RWPE2 (cell line): ENCODE data around the gene PCSK5.

Experiments
- ATAC-seq: fragments of 200-7000 bp; cut with Tn5 transposase; 3 replicates; pipeline ENCODE4 v1.9.1; 2021; ENCODE audit warnings: low read depth
- DNase-seq: peaks from one replicate; pipeline ENCODE4 v3.0.0-alpha.2; 2020; ENCODE audit warnings: low spot score
- H3K27ac ChIP-seq: fragments of 450-650 bp; 2 replicates; pipeline ENCODE4 v1.5.1; 2017; ENCODE audit warnings: mild to moderate bottlenecking; ENCODE audit not compliant: poor library complexity, severe bottlenecking
- H3K27me3 ChIP-seq: fragments of 250-450 bp; sonication (Bioruptor Pico); 2 replicates; pipeline ENCODE4 v1.5.1; 2021; ENCODE audit warnings: mild to moderate bottlenecking, moderate library complexity; ENCODE audit not compliant: insufficient read depth, poor library complexity, severe bottlenecking
- H3K36me3 ChIP-seq: fragments of 250-450 bp; sonication (Bioruptor Pico); 2 replicates; pipeline ENCODE4 v1.5.1; 2020; ENCODE audit warnings: low read depth, mild to moderate bottlenecking, moderate library complexity
- H3K4me1 ChIP-seq: fragments of 250-450 bp; sonication (Bioruptor Pico); 2 replicates; pipeline ENCODE4 v1.5.1; 2021; ENCODE audit warnings: mild to moderate bottlenecking, moderate library complexity; ENCODE audit not compliant: insufficient read depth, poor library complexity, severe bottlenecking
- H3K4me3 ChIP-seq: fragments of 250-450 bp; sonication (Bioruptor Pico); 2 replicates; pipeline ENCODE4 v1.5.1; 2021; ENCODE audit warnings: mild to moderate bottlenecking, moderate library complexity; ENCODE audit not compliant: severe bottlenecking
- H3K9me3 ChIP-seq: fragments of 250-450 bp; sonication (Bioruptor Pico); 2 replicates; pipeline ENCODE4 v1.5.1; 2021; ENCODE audit warnings: mild to moderate bottlenecking, moderate library complexity; ENCODE audit not compliant: severe bottlenecking
- TF ChIP-seq, protein P1 (sequence below): fragments of 450-650 bp; IDR thresholded peaks from one replicate; pipeline ENCODE4 v1.5.1; 2017; ENCODE audit warnings: mild to moderate bottlenecking, moderate library complexity; ENCODE audit not compliant: poor library complexity, severe bottlenecking

The PCSK5 gene

DNA sequence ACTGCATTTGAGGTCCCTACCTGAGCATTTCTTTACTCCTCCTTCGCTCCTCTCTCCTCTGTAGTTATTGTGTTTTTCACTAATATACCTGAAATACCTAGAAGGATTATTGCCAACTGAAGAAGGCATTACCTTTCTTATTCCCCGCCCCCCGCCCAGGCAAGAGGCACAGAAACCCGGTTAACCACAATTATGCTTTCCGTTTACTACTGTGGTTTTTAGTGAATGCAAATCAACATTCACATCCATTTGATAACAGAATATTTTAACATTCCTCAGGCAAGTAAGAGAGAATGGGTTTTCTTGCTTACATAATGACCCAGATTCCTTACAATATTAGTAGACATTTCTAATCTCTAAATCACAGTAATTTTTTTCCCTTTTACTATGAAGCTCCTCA lies 136.9 kb downstream of the PCSK5 start:
- Histone ChIP-seq H3K4me3 (no peak overlapping the region), H3K4me1 (no peaks in the 10 kb centered on the region), H3K36me3 (no peaks in the 10 kb centered on the region), H3K27me3 (no peaks in the 10 kb centered on the region), H3K27ac (no peak overlapping the region), H3K9me3 (no peaks in the 10 kb centered on the region)
- DNase-seq, result no peak
- TF ChIP-seq, protein P1, sequence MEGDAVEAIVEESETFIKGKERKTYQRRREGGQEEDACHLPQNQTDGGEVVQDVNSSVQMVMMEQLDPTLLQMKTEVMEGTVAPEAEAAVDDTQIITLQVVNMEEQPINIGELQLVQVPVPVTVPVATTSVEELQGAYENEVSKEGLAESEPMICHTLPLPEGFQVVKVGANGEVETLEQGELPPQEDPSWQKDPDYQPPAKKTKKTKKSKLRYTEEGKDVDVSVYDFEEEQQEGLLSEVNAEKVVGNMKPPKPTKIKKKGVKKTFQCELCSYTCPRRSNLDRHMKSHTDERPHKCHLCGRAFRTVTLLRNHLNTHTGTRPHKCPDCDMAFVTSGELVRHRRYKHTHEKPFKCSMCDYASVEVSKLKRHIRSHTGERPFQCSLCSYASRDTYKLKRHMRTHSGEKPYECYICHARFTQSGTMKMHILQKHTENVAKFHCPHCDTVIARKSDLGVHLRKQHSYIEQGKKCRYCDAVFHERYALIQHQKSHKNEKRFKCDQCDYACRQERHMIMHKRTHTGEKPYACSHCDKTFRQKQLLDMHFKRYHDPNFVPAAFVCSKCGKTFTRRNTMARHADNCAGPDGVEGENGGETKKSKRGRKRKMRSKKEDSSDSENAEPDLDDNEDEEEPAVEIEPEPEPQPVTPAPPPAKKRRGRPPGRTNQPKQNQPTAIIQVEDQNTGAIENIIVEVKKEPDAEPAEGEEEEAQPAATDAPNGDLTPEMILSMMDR, result no peak
- no peak for ATAC-seq

DNA sequence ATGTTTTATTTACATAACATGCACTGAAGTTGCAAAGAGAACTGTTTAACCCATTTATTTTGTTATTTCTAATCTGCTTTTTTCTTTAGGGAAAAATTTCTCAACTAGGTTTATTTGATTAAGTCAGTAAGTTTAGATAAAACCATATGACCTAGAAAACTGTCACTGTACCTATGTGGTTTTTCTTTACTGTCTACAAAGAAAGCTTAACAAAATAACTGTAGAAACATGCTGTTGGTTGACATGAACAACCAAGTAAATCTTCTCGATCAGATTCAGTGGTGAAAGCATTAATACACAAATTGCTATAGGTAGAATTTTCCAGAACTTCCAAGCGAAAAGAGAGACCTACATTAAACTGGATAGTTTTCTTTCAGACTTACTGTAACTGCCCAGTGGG lies 137.4 kb downstream of the PCSK5 start:
- no peaks in the 10 kb centered on the region for H3K36me3 ChIP-seq
- H3K27me3 ChIP-seq, result no peaks in the 10 kb centered on the region
- H3K9me3 ChIP-seq, result no peaks in the 10 kb centered on the region
- H3K4me3 ChIP-seq, result no peak overlapping the region
- H3K4me1 ChIP-seq, result no peaks in the 10 kb centered on the region
- no peak overlapping the region for H3K27ac ChIP-seq
- DNase-seq, result no peak
- no peak for ATAC-seq
- TF ChIP-seq, protein P1, result no peak

DNA sequence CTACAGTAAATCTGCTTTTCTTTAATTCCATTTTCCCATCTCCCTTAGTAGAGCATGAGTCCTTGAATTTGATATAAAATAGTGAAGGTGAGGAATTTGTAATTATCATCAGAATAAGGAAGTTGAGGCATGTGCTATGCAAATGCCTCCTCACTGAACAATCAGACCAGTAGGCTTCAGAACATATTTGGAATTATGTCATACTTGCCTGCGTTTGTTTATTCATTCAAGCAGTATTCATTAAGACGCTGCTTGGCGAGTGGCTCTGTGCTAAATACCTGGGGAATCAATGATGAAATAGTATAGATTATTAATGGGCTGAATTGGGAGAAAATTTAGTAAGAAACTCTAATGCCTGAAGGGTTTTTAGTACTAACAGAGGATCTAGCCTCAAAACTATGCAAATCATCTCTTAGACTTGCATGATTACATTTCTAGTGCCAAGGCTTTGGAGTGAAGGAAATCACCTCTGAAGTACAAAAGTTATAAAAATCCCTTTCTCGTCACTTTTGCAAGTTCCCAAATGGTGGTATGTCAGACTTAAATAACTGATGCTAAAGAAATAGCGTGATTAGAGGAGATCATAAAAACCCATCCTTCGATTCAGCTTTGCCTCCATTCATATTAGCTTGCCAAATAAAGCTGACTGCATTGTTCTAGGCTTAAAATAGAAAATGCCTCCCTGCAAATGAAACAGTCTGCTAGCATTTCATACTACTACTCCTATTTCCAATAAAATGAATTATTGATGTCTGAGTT lies 141.7 kb downstream of the PCSK5 start:
- DNase-seq (no peak), ATAC-seq (no peak)
- Histone ChIP-seq H3K4me3 (no peak overlapping the region), H3K9me3 (no peaks in the 10 kb centered on the region), H3K4me1 (no peaks in the 10 kb centered on the region), H3K27me3 (no peaks in the 10 kb centered on the region), H3K27ac (no peak overlapping the region), H3K36me3 (no peaks in the 10 kb centered on the region)
- TF ChIP-seq, protein P1, result no peak

DNA sequence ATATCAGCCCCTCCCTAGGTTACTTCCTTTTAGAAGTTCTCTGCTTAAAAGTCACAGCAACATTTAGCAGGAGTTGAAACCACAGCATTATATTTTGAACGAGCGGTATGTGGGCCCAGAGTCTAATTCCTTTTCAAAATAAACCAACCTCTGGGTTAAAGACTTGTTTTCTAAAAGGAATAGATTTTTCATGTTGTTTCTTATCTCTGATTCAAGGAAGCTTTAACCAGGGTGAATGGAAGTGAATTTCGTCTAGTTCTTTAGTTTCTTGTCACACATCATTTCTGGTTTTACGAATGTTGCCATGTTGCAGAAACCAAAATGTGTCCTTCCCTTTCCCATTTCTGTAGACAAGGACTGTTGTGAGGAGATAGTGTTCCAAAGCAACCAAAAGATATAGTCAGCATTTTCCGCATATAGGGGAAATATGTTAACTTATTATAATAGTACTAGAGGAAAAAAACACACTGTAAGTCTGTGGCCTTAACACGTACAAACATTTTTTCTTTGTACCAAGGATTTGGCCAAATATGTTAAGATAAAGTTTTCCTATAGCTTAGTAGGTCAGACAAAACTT lies 142.4 kb downstream of the PCSK5 start:
- H3K4me1 ChIP-seq, result no peaks in the 10 kb centered on the region
- no peak overlapping the region for H3K4me3 ChIP-seq
- H3K27me3 ChIP-seq, result no peaks in the 10 kb centered on the region
- no peaks in the 10 kb centered on the region for H3K9me3 ChIP-seq
- ATAC-seq, result no peak
- H3K36me3 ChIP-seq, result no peaks in the 10 kb centered on the region
- H3K27ac ChIP-seq, result no peak overlapping the region
- TF ChIP-seq, protein P1, result no peak
- DNase-seq, result no peak

DNA sequence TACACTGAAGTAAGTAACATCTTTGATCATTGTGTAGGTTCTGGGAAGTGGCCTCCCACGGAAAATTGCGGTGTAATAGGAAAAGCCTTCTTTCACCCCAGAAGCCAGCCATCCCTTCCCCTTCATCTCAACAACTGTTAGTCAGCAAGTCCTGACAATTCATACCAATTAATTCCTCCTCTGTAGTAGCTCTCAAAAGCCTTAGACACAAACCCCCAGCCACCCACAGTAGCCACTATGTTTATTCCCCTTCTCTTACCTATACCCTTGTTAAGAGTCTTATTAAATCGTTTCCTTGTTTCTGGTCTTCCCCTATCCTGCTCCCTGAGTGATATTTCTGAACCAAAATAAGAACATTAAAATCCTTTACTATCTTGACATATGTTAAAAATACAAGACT lies 143.6 kb downstream of the PCSK5 start:
- TF ChIP-seq, protein P1, result no peak
- DNase-seq (no peak), ATAC-seq (no peak)
- no peak overlapping the region for H3K27ac ChIP-seq
- no peaks in the 10 kb centered on the region for H3K36me3 ChIP-seq
- no peaks in the 10 kb centered on the region for H3K9me3 ChIP-seq
- H3K4me1 ChIP-seq, result no peaks in the 10 kb centered on the region
- H3K27me3 ChIP-seq, result no peaks in the 10 kb centered on the region
- no peak overlapping the region for H3K4me3 ChIP-seq
